HCT116 (cell line): ENCODE data around the gene TOX2. TPM values are rescaled to one million over a fixed set of nuclear protein-coding genes. Genes with fewer than 3 reads are reported as not detected.

Experiments used
- ATAC-seq: fragments of 200-7000 bp; cut with Tn5 transposase; 2 replicates; pipeline ENCODE4 v1.9.1; 2020; ENCODE audit warnings: mild to moderate bottlenecking, moderate library complexity
- BruUV-seq: library from RNA; stranded (reverse); fragments of 400-500 nt; replicated peaks from 2 replicates; lab custom pipeline; 2021; lab: Mats Ljungman, UMichigan
- CTCF ChIA-PET: fragments of 300-600 bp; sonication (Branson Sonifier 250); formaldehyde crosslinking; loops from one replicate; lab custom pipeline; 2021; ENCODE audit warnings: antibody characterized with exemption; lab: Charles Lee
- POLR2A ChIA-PET: fragments of 300-600, 350-600 bp; sonication (Branson Sonifier 250); formaldehyde crosslinking; loops from one replicate; lab custom pipeline; 2021; ENCODE audit warnings: antibody characterized with exemption; lab: Charles Lee
- RAD21 ChIA-PET, 2 experiments: fragments of 300-600 bp; sonication (Branson Sonifier 250); formaldehyde crosslinking; loops; one replicate each; lab custom pipeline; 2023; ENCODE audit warnings: low total read pairs in 2 of 2; ENCODE audit not compliant: uncharacterized antibody in 2 of 2, unreplicated experiment in 2 of 2, low non-redundant PET in 1 of 2; lab: Charles Lee
- DNase-seq: peaks from one replicate; pipeline ENCODE4 v3.0.0-alpha.2; 2010; ENCODE audit warnings: low read depth, low spot score
- H2AFZ ChIP-seq: fragments of 200-600 bp; shearing (Covaris generic), sonication (generic); 2 replicates; pipeline ENCODE4 v1.6.1; 2017; ENCODE audit warnings: low read depth, mixed run types, mixed read lengths, antibody characterized with exemption, low read length; ENCODE audit not compliant: poor library complexity, severe bottlenecking
- H3K27ac ChIP-seq: 2 replicates; pipeline ENCODE4 v1.5.1; 2012; ENCODE audit warnings: low read depth, low read length
- H3K27me3 ChIP-seq: fragments of 200-600 bp; sonication (generic); 2 replicates; pipeline ENCODE4 v1.6.1; 2016; ENCODE audit warnings: mixed run types, low read length, mixed read lengths; ENCODE audit not compliant: insufficient read depth
- H3K36me3 ChIP-seq, 2 experiments: fragments of 200-500 bp in 1 of 2; fragments of 200-600 bp in 1 of 2; sonication (Bioruptor generic) in 1 of 2; sonication (generic) in 1 of 2; 2 replicates each; pipeline versions ENCODE4 v1.5.1 to v1.6.1; 2014 to 2016; ENCODE audit warnings: low read length in 2 of 2, inconsistent platforms in 1 of 2, mixed read lengths in 1 of 2, mixed run types in 1 of 2; ENCODE audit not compliant: insufficient read depth in 2 of 2, control insufficient read depth in 1 of 2
- H3K4me1 ChIP-seq, 2 experiments: fragments of 200-600 bp in 1 of 2; sonication (generic) in 1 of 2; 2 replicates each; pipeline versions ENCODE4 v1.5.1 to v1.6.1; 2012 to 2017; ENCODE audit warnings: low read length in 2 of 2, inconsistent platforms in 1 of 2, mild to moderate bottlenecking in 1 of 2, mixed read lengths in 1 of 2, mixed run types in 1 of 2, moderate library complexity in 1 of 2; ENCODE audit not compliant: insufficient read depth in 2 of 2, control insufficient read depth in 1 of 2
- H3K4me2 ChIP-seq: fragments of 200-600 bp; sonication (generic); 2 replicates; pipeline ENCODE4 v1.6.1; 2017; ENCODE audit warnings: mixed run types, low read length, mixed read lengths
- H3K4me3 ChIP-seq, 2 experiments: fragments of 200-600 bp in 1 of 2; sonication (generic) in 1 of 2; replicated peaks in 1 of 2; 2 replicates each; pipeline ENCODE4 v1.5.1; 2011 to 2016; ENCODE audit warnings: low read length in 2 of 2, control low read depth in 1 of 2, low read depth in 1 of 2, mild to moderate bottlenecking in 1 of 2, mixed read lengths in 1 of 2, mixed run types in 1 of 2
- H3K79me2 ChIP-seq: fragments of 200-600 bp; sonication (generic); 2 replicates; pipeline ENCODE4 v1.6.1; 2017; ENCODE audit warnings: mild to moderate bottlenecking, mixed run types, low read length, moderate library complexity, mixed read lengths; ENCODE audit not compliant: insufficient read depth
- H3K9ac ChIP-seq: fragments of 200-600 bp; sonication (generic); 2 replicates; pipeline ENCODE4 v1.6.1; 2016; ENCODE audit warnings: low read length, mixed read lengths
- H3K9me2 ChIP-seq: fragments of 200-600 bp; sonication (generic), shearing (Covaris generic); 2 replicates; pipeline ENCODE4 v1.6.1; 2017; ENCODE audit warnings: mixed run types, mild to moderate bottlenecking, moderate library complexity; ENCODE audit not compliant: insufficient read depth
- H3K9me3 ChIP-seq, 2 experiments: fragments of 200-500 bp in 1 of 2; fragments of 200-600 bp in 1 of 2; sonication (Bioruptor generic) in 1 of 2; sonication (generic) in 1 of 2; 2 replicates each; pipeline ENCODE4 v1.6.1; 2014 to 2017; ENCODE audit warnings: low read length in 2 of 2, mixed read lengths in 2 of 2, inconsistent platforms in 1 of 2, low read depth in 1 of 2, mild to moderate bottlenecking in 1 of 2, mixed run types in 1 of 2, moderate library complexity in 1 of 2; ENCODE audit not compliant: control insufficient read depth in 1 of 2, insufficient read depth in 1 of 2
- H4K20me1 ChIP-seq: fragments of 200-600 bp; sonication (generic), shearing (Covaris generic); 2 replicates; pipeline ENCODE4 v1.6.1; 2017; ENCODE audit warnings: mixed run types, mild to moderate bottlenecking, moderate library complexity; ENCODE audit not compliant: insufficient read depth
- ATF3 ChIP-seq: IDR thresholded peaks from 2 replicates; pipeline ENCODE4 v1.6.1; 2012
- CTCF ChIP-seq, 3 experiments: fragments of 200-600 bp in 1 of 3; sonication (generic) in 1 of 3; IDR thresholded peaks in 2 of 3; conservative IDR thresholded peaks in 1 of 3; 2 replicates each; pipeline ENCODE4 v1.5.1; 2012 to 2017; ENCODE audit warnings: low read depth in 2 of 3, low read length in 2 of 3, antibody characterized with exemption in 1 of 3, borderline replicate concordance in 1 of 3, control low read depth in 1 of 3, mild to moderate bottlenecking in 1 of 3, mixed read lengths in 1 of 3, mixed run types in 1 of 3, moderate library complexity in 1 of 3; ENCODE audit not compliant: insufficient read depth in 1 of 3
- EZH2phosphoT487 ChIP-seq: fragments of 200-600 bp; IDR thresholded peaks from 2 replicates; pipeline ENCODE4 v1.6.1; 2018; ENCODE audit warnings: antibody characterized with exemption, borderline replicate concordance
- SIN3A ChIP-seq: IDR thresholded peaks from 2 replicates; pipeline ENCODE4 v1.6.1; 2012; ENCODE audit warnings: low read depth
- SRF ChIP-seq: IDR thresholded peaks from 2 replicates; pipeline ENCODE4 v1.6.1; 2012; ENCODE audit warnings: low read depth
- YY1 ChIP-seq: IDR thresholded peaks from 2 replicates; pipeline ENCODE4 v1.6.1; 2011; ENCODE audit warnings: low read length, low read depth, moderate library complexity, mild to moderate bottlenecking; ENCODE audit not compliant: insufficient replicate concordance; ENCODE audit errors: extremely low read depth
- intact Hi-C: fragments of 100-400 bp; cut with micrococcal nuclease; formaldehyde crosslinking; loops from 2 replicates; pipeline ENCODE4 v1.10.0; 2022
- total RNA-seq: library from RNA; stranded (reverse); gene quantifications from one replicate; pipeline ENCODE4 v1.2.1, GENCODE V29; 2021; ENCODE audit not compliant: unreplicated experiment
- TF ChIP-seq, protein P1 (sequence below): IDR thresholded peaks from 2 replicates; pipeline ENCODE4 v1.6.1; 2012; ENCODE audit warnings: low read depth

The TOX2 gene
- total RNA-seq, 1 experiment from 2014 or later, result 39.6 TPM

- BruUV-seq, result no TSS peak
- Histone ChIP-seq H3K27me3 (no peaks in the 10 kb centered on the region), H3K27ac (no peak overlapping the region), H2AFZ (no peak overlapping the region), H3K9ac (no peak overlapping the region), H3K9me2 (no peaks in the 10 kb centered on the region), H4K20me1 (no peaks in the 10 kb centered on the region), H3K36me3 (no peaks in the 10 kb centered on the region), H3K79me2 (no peaks in the 10 kb centered on the region), H3K4me2 (no peak overlapping the region), H3K9me3 (no peaks in the 10 kb centered on the region), H3K4me3 (no peak overlapping the region), H3K4me1 (peaks cover 21 to 29% of the 10 kb centered on the region in 2 experiments)
- ChIA-PET CTCF (no interaction called here), POLR2A (interaction anchor here (0.6 kb wide), 1 partner anchor 363 kb away, joined by 3 read pairs; no protein-coding TSS in a partner anchor), RAD21 (no interaction called here)
- DNase-seq, result no peak
- no peak for ATAC-seq
- no peak for TF ChIP-seq SRF
- intact Hi-C loops, result no loop called here
These were observed 109.1 kb downstream of the TOX2 start for GRCh38 chr20:44023515-44024371.

DNA sequence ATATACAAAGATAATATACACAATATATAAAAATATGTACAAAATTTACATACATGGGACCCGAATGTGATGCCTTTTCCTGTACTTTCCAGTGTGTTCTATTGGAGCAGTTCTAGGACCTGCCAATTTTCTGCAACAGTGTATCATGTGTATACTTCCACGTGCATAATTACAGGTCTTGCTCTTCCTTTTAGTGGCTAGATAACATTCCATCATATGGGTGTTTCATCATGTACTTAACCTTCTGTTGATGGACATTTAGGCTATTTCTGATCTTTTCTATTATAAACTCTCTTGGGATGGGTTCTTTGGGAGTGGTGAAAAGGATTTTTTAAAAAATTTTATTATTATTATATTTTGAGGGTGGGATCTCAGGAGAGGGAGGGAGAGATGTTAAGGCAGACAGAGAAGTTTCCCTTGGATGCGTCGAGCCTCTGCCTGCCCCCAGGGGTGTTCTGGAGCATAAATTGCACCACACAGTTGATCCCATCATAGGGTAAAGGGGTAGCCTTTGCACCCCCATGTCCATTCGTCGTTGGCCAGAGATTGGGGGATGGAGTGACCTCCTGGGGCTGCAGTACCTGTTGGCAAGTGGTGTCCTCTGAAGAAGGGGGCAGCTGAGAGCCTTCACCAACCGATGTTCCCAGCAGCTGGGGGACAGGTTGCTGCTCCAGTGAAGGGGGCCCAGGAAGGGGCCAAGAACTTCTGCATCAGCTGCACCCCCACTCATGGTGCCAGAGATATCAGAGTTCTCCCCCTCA, 110.3 kb downstream of the TOX2 start:
- BruUV-seq, result no TSS peak
- Histone ChIP-seq H2AFZ (no peak overlapping the region), H3K79me2 (no peaks in the 10 kb centered on the region), H3K27ac (no peak overlapping the region), H3K36me3 (no peaks in the 10 kb centered on the region), H3K4me2 (no peak overlapping the region), H3K4me1 (peaks cover 8 to 16% of the 10 kb centered on the region in 2 experiments), H3K9ac (no peak overlapping the region), H4K20me1 (no peaks in the 10 kb centered on the region), H3K9me3 (no peaks in the 10 kb centered on the region), H3K4me3 (no peak overlapping the region), H3K27me3 (no peaks in the 10 kb centered on the region), H3K9me2 (no peaks in the 10 kb centered on the region)
- ATAC-seq, result no peak
- ChIA-PET CTCF (no interaction called here), RAD21 (no interaction called here), POLR2A (no interaction called here)
- DNase-seq, result no peak
- intact Hi-C loops, result no loop called here
- TF ChIP-seq, protein P1, sequence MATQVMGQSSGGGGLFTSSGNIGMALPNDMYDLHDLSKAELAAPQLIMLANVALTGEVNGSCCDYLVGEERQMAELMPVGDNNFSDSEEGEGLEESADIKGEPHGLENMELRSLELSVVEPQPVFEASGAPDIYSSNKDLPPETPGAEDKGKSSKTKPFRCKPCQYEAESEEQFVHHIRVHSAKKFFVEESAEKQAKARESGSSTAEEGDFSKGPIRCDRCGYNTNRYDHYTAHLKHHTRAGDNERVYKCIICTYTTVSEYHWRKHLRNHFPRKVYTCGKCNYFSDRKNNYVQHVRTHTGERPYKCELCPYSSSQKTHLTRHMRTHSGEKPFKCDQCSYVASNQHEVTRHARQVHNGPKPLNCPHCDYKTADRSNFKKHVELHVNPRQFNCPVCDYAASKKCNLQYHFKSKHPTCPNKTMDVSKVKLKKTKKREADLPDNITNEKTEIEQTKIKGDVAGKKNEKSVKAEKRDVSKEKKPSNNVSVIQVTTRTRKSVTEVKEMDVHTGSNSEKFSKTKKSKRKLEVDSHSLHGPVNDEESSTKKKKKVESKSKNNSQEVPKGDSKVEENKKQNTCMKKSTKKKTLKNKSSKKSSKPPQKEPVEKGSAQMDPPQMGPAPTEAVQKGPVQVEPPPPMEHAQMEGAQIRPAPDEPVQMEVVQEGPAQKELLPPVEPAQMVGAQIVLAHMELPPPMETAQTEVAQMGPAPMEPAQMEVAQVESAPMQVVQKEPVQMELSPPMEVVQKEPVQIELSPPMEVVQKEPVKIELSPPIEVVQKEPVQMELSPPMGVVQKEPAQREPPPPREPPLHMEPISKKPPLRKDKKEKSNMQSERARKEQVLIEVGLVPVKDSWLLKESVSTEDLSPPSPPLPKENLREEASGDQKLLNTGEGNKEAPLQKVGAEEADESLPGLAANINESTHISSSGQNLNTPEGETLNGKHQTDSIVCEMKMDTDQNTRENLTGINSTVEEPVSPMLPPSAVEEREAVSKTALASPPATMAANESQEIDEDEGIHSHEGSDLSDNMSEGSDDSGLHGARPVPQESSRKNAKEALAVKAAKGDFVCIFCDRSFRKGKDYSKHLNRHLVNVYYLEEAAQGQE, result no peak
- TF ChIP-seq EZH2phosphoT487 (no peak), SIN3A (no peak), ATF3 (no peak), YY1 (no peak), CTCF (IDR thresholded peaks at IDR 0.05 in 2 of 3, conservative IDR thresholded peaks at IDR 0.05 in 1 of 3; ENCODE audit: borderline replicate concordance in 1 of 3, insufficient read depth in 1 of 3, low read depth in 2 of 3, low read length in 2 of 3) (no peak)
